Measurements from ENCODE around the gene ZC3H7B. TPM values are rescaled to one million over a fixed set of nuclear protein-coding genes. Genes with fewer than 3 reads are reported as not detected.

The ZC3H7B gene
- total RNA-seq, 1 experiment from 2014 or later = 42.0 TPM

DNA sequence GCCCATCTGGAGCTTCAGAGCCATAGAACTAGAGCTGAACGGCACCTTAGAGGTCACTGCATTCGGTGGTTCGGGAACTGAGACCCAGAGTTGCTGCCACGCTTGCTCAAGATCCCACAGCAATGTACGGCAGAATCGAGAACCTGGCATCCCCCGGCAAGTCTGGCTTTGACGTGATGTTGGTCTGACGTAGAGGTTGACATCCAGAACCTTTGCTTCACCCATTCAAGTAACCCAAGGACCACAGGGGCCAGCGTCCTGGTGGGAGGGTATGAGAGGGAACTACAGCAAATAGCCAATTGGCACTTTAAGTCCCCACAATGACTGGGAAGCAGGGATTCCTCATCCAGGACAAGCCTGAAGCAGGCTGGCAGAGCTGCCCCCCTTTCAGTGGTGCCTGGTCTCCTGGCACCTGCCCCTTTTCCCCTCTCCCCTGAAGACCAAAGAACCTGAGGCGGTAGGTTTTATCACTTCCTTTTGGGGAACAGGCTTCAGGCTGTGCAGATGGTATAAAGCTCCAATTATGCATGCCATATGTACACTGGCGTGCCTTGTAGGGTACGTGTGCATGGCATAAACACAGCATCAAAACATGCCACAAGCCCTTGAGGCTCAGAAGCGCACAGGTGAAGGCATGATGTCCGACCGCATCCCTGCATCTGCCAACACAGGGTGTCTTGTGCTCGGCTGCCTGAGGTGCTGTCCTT, 65.2 kb downstream of the ZC3H7B start:
- Histone ChIP-seq H3K4me3 (replicated peaks in 1 of 2; ENCODE audit: low read depth in 1 of 2, low read length in 2 of 2) (peak overlapping the region in 1 of 2 experiments; percentile 37; a peak in 1 of 4 replicates), H3K9me3 (ENCODE audit: control insufficient read depth in 1 of 2, insufficient read depth in 1 of 2, low read depth in 1 of 2, low read length in 2 of 2) (no peaks in the 10 kb centered on the region), H3K4me1 (ENCODE audit: control insufficient read depth in 1 of 2, insufficient read depth in 2 of 2, low read length in 2 of 2) (peaks cover 17 to 24% of the 10 kb centered on the region in 2 experiments), H3K9ac (ENCODE audit: low read length) (peak overlapping the region; percentile 51), H4K20me1 (ENCODE audit: insufficient read depth) (no peaks in the 10 kb centered on the region), H3K27me3 (ENCODE audit: insufficient read depth, low read length) (no peaks in the 10 kb centered on the region), H3K9me2 (ENCODE audit: insufficient read depth) (no peaks in the 10 kb centered on the region), H3K36me3 (ENCODE audit: control insufficient read depth in 1 of 2, insufficient read depth in 2 of 2, low read length in 2 of 2) (no peaks in the 10 kb centered on the region), H3K4me2 (ENCODE audit: low read length) (peak overlapping the region; percentile 82), H3K79me2 (ENCODE audit: insufficient read depth, low read length) (no peaks in the 10 kb centered on the region), H3K27ac (ENCODE audit: low read depth, low read length) (peak overlapping the region; percentile 20; the same call in 1 of the 2 replicates), H2AFZ (ENCODE audit: low read depth, low read length, poor library complexity, severe bottlenecking) (peak overlapping the region; percentile 76)
- ChIA-PET POLR2A (interaction anchor here (1.2 to 3.2 kb wide), 2 partner anchors 10 to 14 kb away, joined by 4 to 16 read pairs; partner anchors contain the start of gene TEF), RAD21 (ENCODE audit: low non-redundant PET in 1 of 2, low total read pairs in 2 of 2, uncharacterized antibody in 2 of 2, unreplicated experiment in 2 of 2) (no interaction called here), CTCF (interaction anchor here (0.9 to 1.2 kb wide), 3 partner anchors 11 to 444 kb away, joined by 3 to 5 read pairs (median 4); partner anchors contain the start of gene TEF)
- ATAC-seq = no peak
- DNase-seq (ENCODE audit: low read depth, low spot score) = no peak
- TF ChIP-seq ZNF274 (IDR thresholded peaks at IDR 0.05; ENCODE audit: low read depth, low read length) = no peak
- no peak for TF ChIP-seq YY1 (IDR thresholded peaks at IDR 0.05; ENCODE audit: extremely low read depth, insufficient replicate concordance, low read depth, low read length)
- TF ChIP-seq TCF7L2 (IDR thresholded peaks at IDR 0.05; ENCODE audit: borderline replicate concordance, extremely low read depth, insufficient read depth, insufficient read length) = no peak
- TF ChIP-seq, protein P1, sequence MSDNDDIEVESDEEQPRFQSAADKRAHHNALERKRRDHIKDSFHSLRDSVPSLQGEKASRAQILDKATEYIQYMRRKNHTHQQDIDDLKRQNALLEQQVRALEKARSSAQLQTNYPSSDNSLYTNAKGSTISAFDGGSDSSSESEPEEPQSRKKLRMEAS (IDR thresholded peaks at IDR 0.05) = no peak
- no peak for TF ChIP-seq ZBTB33 (IDR thresholded peaks at IDR 0.05; ENCODE audit: extremely low read depth, insufficient replicate concordance, low read length)
- no peak for TF ChIP-seq ATF3 (IDR thresholded peaks at IDR 0.05)
- TF ChIP-seq ZFX (IDR thresholded peaks at IDR 0.05) = no peak
- no peak for TF ChIP-seq CBX3 (IDR thresholded peaks at IDR 0.05; ENCODE audit: low read depth)
- TF ChIP-seq RAD21 (IDR thresholded peaks at IDR 0.05; ENCODE audit: low read depth) = no peak
- no peak for TF ChIP-seq CTCF (IDR thresholded peaks at IDR 0.05 in 2 of 3, conservative IDR thresholded peaks at IDR 0.05 in 1 of 3; ENCODE audit: borderline replicate concordance in 1 of 3, insufficient read depth in 1 of 3, low read depth in 2 of 3, low read length in 2 of 3)
- no peak for TF ChIP-seq JUND (IDR thresholded peaks at IDR 0.05)
- TF ChIP-seq SRF (IDR thresholded peaks at IDR 0.05; ENCODE audit: low read depth) = no peak
- no peak for TF ChIP-seq POLR2A (IDR thresholded peaks at IDR 0.05; ENCODE audit: borderline replicate concordance, extremely low read depth, insufficient read depth, insufficient read length)
- TF ChIP-seq ELF1 (IDR thresholded peaks at IDR 0.05; ENCODE audit: borderline replicate concordance, low read depth) = no peak
- TF ChIP-seq CEBPB (IDR thresholded peaks at IDR 0.05; ENCODE audit: low read depth) = no peak
- TF ChIP-seq REST (IDR thresholded peaks at IDR 0.05; ENCODE audit: low read depth) = no peak
- intact Hi-C loops (cut with micrococcal nuclease) = no loop called here
- no TSS peak for BruUV-seq (replicated peaks)

Data from HCT116 (cell line).